Spleen (tissue), 7 donors: ENCODE results near the gene POLR3GL.
"Not testable (repeated sequence)": the region's sequence is repeated elsewhere in the genome, so short reads cannot be mapped to it uniquely, and the experiment has no call there.

Source experiments
- POLR2AphosphoS5 ChIP-seq, 3 donors: sonication (generic); formaldehyde crosslinking; IDR thresholded peaks; one replicate each; pipeline ENCODE4 v1.5.1; 2017; ENCODE audit warnings: antibody characterized with exemption in 3 of 3
- TF ChIP-seq, protein P1 (sequence below), 11 experiments: fragments of 200-600 bp in 7 of 11; fragments of 450-650 bp in 4 of 11; sonication (generic) in 4 of 11; IDR thresholded peaks in 8 of 11; conservative IDR thresholded peaks in 3 of 11; 1 replicate in 7 of 11; 2 replicates in 4 of 11; pipeline versions ENCODE4 v1.4.0 to v1.8.0; 2016 to 2021; ENCODE audit warnings: antibody characterized with exemption in 11 of 11, inconsistent platforms in 4 of 11, mild to moderate bottlenecking in 1 of 11
- donor health status: DM: no; HTN: no; CAD: no; lungs with moderate emphysema.
- donor health status: DM: no; HTN: no; CAD: no.
- donor health status: DM: no; HTN: no; CAD: no.

DNA sequence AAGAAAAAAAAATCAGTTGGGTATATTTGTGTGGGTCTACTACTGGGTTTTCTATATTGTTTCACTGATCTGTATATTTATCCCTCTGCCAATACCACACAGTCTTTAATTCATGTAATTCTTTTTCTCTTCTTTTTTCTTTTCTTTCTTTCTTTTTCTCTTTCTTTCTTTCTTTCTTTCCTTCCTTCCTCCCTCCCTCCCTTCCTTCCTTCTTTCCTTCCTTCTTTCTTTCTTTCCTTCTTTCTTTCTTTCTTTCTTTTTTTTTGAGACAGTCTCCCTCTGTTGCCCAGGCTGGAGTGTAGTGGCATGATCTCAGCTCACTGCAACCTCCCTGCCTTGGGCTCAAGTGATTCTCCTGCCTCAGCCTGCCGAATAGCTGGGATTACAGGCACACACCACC is 62.2 kb downstream of the POLR3GL start:
- TF ChIP-seq, protein P1, sequence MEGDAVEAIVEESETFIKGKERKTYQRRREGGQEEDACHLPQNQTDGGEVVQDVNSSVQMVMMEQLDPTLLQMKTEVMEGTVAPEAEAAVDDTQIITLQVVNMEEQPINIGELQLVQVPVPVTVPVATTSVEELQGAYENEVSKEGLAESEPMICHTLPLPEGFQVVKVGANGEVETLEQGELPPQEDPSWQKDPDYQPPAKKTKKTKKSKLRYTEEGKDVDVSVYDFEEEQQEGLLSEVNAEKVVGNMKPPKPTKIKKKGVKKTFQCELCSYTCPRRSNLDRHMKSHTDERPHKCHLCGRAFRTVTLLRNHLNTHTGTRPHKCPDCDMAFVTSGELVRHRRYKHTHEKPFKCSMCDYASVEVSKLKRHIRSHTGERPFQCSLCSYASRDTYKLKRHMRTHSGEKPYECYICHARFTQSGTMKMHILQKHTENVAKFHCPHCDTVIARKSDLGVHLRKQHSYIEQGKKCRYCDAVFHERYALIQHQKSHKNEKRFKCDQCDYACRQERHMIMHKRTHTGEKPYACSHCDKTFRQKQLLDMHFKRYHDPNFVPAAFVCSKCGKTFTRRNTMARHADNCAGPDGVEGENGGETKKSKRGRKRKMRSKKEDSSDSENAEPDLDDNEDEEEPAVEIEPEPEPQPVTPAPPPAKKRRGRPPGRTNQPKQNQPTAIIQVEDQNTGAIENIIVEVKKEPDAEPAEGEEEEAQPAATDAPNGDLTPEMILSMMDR (IDR thresholded peaks at IDR 0.05 in 8 of 11, conservative IDR thresholded peaks at IDR 0.05 in 3 of 11) = not testable (repeated sequence)
- TF ChIP-seq POLR2AphosphoS5 (IDR thresholded peaks at IDR 0.05) = not testable (repeated sequence)
